ENCODE measurements around the gene ARHGEF39.

DNA sequence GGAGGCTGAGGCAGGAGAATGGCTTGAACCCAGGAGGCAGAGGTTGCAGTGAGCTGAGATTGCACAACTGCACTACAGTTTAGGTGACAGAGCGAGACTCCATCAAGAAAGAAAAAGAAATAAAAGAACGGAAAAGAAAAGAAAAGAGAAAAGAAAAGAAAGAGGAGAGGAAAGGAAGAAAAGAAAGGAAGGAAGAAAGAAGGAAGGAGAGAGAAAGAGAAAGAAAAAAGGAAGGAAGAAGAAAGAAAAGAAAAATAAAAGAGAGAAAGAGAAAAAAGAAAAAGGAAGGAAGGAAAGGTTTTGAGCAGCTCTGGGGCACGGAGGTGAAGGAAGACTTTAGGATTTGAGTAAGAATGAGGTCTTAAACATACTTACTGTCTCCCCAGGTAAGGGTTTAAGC lies 48.6 kb upstream of the ARHGEF39 start:
- TF ChIP-seq, protein P1, sequence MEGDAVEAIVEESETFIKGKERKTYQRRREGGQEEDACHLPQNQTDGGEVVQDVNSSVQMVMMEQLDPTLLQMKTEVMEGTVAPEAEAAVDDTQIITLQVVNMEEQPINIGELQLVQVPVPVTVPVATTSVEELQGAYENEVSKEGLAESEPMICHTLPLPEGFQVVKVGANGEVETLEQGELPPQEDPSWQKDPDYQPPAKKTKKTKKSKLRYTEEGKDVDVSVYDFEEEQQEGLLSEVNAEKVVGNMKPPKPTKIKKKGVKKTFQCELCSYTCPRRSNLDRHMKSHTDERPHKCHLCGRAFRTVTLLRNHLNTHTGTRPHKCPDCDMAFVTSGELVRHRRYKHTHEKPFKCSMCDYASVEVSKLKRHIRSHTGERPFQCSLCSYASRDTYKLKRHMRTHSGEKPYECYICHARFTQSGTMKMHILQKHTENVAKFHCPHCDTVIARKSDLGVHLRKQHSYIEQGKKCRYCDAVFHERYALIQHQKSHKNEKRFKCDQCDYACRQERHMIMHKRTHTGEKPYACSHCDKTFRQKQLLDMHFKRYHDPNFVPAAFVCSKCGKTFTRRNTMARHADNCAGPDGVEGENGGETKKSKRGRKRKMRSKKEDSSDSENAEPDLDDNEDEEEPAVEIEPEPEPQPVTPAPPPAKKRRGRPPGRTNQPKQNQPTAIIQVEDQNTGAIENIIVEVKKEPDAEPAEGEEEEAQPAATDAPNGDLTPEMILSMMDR (IDR thresholded peaks at IDR 0.05): no peak
- TF ChIP-seq POLR2A (IDR thresholded peaks at IDR 0.05): no peak
- TF ChIP-seq POLR2AphosphoS5 (IDR thresholded peaks at IDR 0.05): no peak
